ENCODE results near the gene INTS15.

The INTS15 gene

GRCh38 chr7:6558837-6559236 is 31.0 kb upstream of the INTS15 start:
- peak; percentile 30 for DNase-seq
- Histone ChIP-seq H3K9ac (ENCODE audit: low read depth, low read length) (no peak overlapping the region), H3K4me2 (ENCODE audit: insufficient read depth, low read length) (no peak overlapping the region), H3K4me1 (ENCODE audit: insufficient read depth, low read length) (no peaks in the 10 kb centered on the region), H3K9me3 (ENCODE audit: insufficient read depth, low read length, severe bottlenecking) (no peaks in the 10 kb centered on the region), H3K79me2 (ENCODE audit: insufficient read depth, low read length) (no peaks in the 10 kb centered on the region), H2AFZ (ENCODE audit: low read depth, low read length) (no peak overlapping the region), H3K27ac (ENCODE audit: low read length) (no peak overlapping the region), H3K4me3 (ENCODE audit: low read depth in 1 of 2, low read length in 2 of 2) (no peak overlapping the region), H3K27me3 (ENCODE audit: insufficient read depth, low read length, poor library complexity) (no peaks in the 10 kb centered on the region), H4K20me1 (ENCODE audit: insufficient read depth, low read length) (no peaks in the 10 kb centered on the region), H3K36me3 (ENCODE audit: insufficient read depth, low read length) (no peaks in the 10 kb centered on the region)
- ATAC-seq (ENCODE audit: insufficient read depth, low read depth): peak; percentile 70
- TF ChIP-seq CTCF (IDR thresholded peaks at IDR 0.05; ENCODE audit: borderline replicate concordance, extremely low read depth, low read length, poor library complexity, severe bottlenecking) (peak; percentile 68), EZH2 (IDR thresholded peaks at IDR 0.05; ENCODE audit: borderline replicate concordance, low read depth, low read length, severe bottlenecking) (no peak)

- Histone ChIP-seq H3K27ac (ENCODE audit: low read length) (no peak overlapping the region), H2AFZ (ENCODE audit: low read depth, low read length) (no peak overlapping the region), H3K9ac (ENCODE audit: low read depth, low read length) (no peak overlapping the region), H3K4me3 (ENCODE audit: low read depth in 1 of 2, low read length in 2 of 2) (no peak overlapping the region), H3K27me3 (ENCODE audit: insufficient read depth, low read length, poor library complexity) (no peaks in the 10 kb centered on the region), H4K20me1 (ENCODE audit: insufficient read depth, low read length) (no peaks in the 10 kb centered on the region), H3K4me1 (ENCODE audit: insufficient read depth, low read length) (no peaks in the 10 kb centered on the region), H3K79me2 (ENCODE audit: insufficient read depth, low read length) (no peaks in the 10 kb centered on the region), H3K4me2 (ENCODE audit: insufficient read depth, low read length) (no peak overlapping the region), H3K36me3 (ENCODE audit: insufficient read depth, low read length) (no peaks in the 10 kb centered on the region), H3K9me3 (ENCODE audit: insufficient read depth, low read length, severe bottlenecking) (no peaks in the 10 kb centered on the region)
- ATAC-seq (ENCODE audit: insufficient read depth, low read depth) (no peak), DNase-seq (no peak)
- TF ChIP-seq EZH2 (IDR thresholded peaks at IDR 0.05; ENCODE audit: borderline replicate concordance, low read depth, low read length, severe bottlenecking): no peak
- no peak for TF ChIP-seq CTCF (IDR thresholded peaks at IDR 0.05; ENCODE audit: borderline replicate concordance, extremely low read depth, low read length, poor library complexity, severe bottlenecking)
Observed at GRCh38 chr7:6559896-6560295, 29.9 kb upstream of the INTS15 start.

- no peaks in the 10 kb centered on the region for H3K4me1 ChIP-seq (ENCODE audit: insufficient read depth, low read length)
- H3K9me3 ChIP-seq (ENCODE audit: insufficient read depth, low read length, severe bottlenecking): no peaks in the 10 kb centered on the region
- no peaks in the 10 kb centered on the region for H3K27me3 ChIP-seq (ENCODE audit: insufficient read depth, low read length, poor library complexity)
- TF ChIP-seq CTCF (IDR thresholded peaks at IDR 0.05; ENCODE audit: borderline replicate concordance, extremely low read depth, low read length, poor library complexity, severe bottlenecking): no peak
- no peak for TF ChIP-seq EZH2 (IDR thresholded peaks at IDR 0.05; ENCODE audit: borderline replicate concordance, low read depth, low read length, severe bottlenecking)
- no peak overlapping the region for H2AFZ ChIP-seq (ENCODE audit: low read depth, low read length)
- H3K36me3 ChIP-seq (ENCODE audit: insufficient read depth, low read length): no peaks in the 10 kb centered on the region
- no peak overlapping the region for H3K4me3 ChIP-seq (ENCODE audit: low read depth in 1 of 2, low read length in 2 of 2)
- no peaks in the 10 kb centered on the region for H4K20me1 ChIP-seq (ENCODE audit: insufficient read depth, low read length)
- H3K27ac ChIP-seq (ENCODE audit: low read length): no peak overlapping the region
- no peaks in the 10 kb centered on the region for H3K79me2 ChIP-seq (ENCODE audit: insufficient read depth, low read length)
- ATAC-seq (ENCODE audit: insufficient read depth, low read depth) (no peak), DNase-seq (no peak)
- no peak overlapping the region for H3K4me2 ChIP-seq (ENCODE audit: insufficient read depth, low read length)
- H3K9ac ChIP-seq (ENCODE audit: low read depth, low read length): no peak overlapping the region
Observed at GRCh38 chr7:6562106-6562505, 27.7 kb upstream of the INTS15 start.

Data from DND-41 (cell line).